Neural crest cell (in vitro differentiated cells): Measurements from ENCODE around the gene DLX5. TPM values are rescaled to one million over a fixed set of nuclear protein-coding genes. Genes with fewer than 3 reads are reported as not detected.

Experiments
- DNase-seq: peaks from one replicate; pipeline ENCODE4 v3.0.0; 2021; ENCODE audit warnings: low read depth, mixed read lengths, low spot score
- H3K27ac Mint-ChIP-seq: one replicate; pipeline ENCODE4 v1.8.0; 2021; ENCODE audit warnings: mild to moderate bottlenecking, mixed read lengths; ENCODE audit not compliant: unreplicated experiment
- H3K27me3 Mint-ChIP-seq: 2 replicates; pipeline ENCODE4 v1.8.0; 2021; ENCODE audit warnings: low read depth, mild to moderate bottlenecking, mixed read lengths
- H3K36me3 Mint-ChIP-seq: 2 replicates; pipeline ENCODE4 v1.8.0; 2021; ENCODE audit warnings: low read depth, mild to moderate bottlenecking, mixed read lengths
- H3K4me1 Mint-ChIP-seq: 2 replicates; pipeline ENCODE4 v1.8.0; 2021; ENCODE audit warnings: mixed read lengths
- H3K4me3 Mint-ChIP-seq: one replicate; pipeline ENCODE4 v1.8.0; 2021; ENCODE audit warnings: mild to moderate bottlenecking, mixed read lengths
- H3K9me3 Mint-ChIP-seq: 2 replicates; pipeline ENCODE4 v1.8.0; 2021; ENCODE audit warnings: mixed read lengths
- CTCF ChIP-seq: fragments of 200-600 bp; sonication (generic); conservative IDR thresholded peaks from 2 replicates; pipeline ENCODE4 v1.5.0; 2021; ENCODE audit warnings: antibody characterized with exemption, mild to moderate bottlenecking
- total RNA-seq: library from RNA; stranded (reverse); gene quantifications from 2 replicates; pipeline ENCODE4 v1.2.1, GENCODE V29; 2021

The DLX5 gene
- total RNA-seq, 1 donor from 2014 or later: 0.70 TPM

- H3K27ac Mint-ChIP-seq: no peak overlapping the region
- H3K9me3 Mint-ChIP-seq: no peaks in the 10 kb centered on the region
- DNase-seq: no peak
- peaks cover 52% of the 10 kb centered on the region for H3K4me1 Mint-ChIP-seq
- no peaks in the 10 kb centered on the region for H3K36me3 Mint-ChIP-seq
- TF ChIP-seq CTCF: no peak
- peak overlapping the region; percentile 49 for H3K4me3 Mint-ChIP-seq
- H3K27me3 Mint-ChIP-seq: peaks cover 98% of the 10 kb centered on the region
Measured at GRCh38 chr7:97025130-97025499, 484 bp upstream of the DLX5 start.

- H3K4me3 Mint-ChIP-seq: peak overlapping the region; percentile 56
- H3K36me3 Mint-ChIP-seq: no peaks in the 10 kb centered on the region
- TF ChIP-seq CTCF: no peak
- no peak for DNase-seq
- no peaks in the 10 kb centered on the region for H3K9me3 Mint-ChIP-seq
- H3K27ac Mint-ChIP-seq: no peak overlapping the region
- peaks cover 99% of the 10 kb centered on the region for H3K27me3 Mint-ChIP-seq
- peaks cover 51% of the 10 kb centered on the region for H3K4me1 Mint-ChIP-seq
Measured at GRCh38 chr7:97022491-97023306, 1.9 kb downstream of the DLX5 start.

- Mint-ChIP-seq H3K9me3 (no peaks in the 10 kb centered on the region), H3K27me3 (peaks cover 99% of the 10 kb centered on the region), H3K4me1 (peaks cover 51% of the 10 kb centered on the region), H3K27ac (no peak overlapping the region), H3K36me3 (no peaks in the 10 kb centered on the region), H3K4me3 (peak overlapping the region; percentile 56)
- no peak for TF ChIP-seq CTCF
- no peak for DNase-seq
Measured at GRCh38 chr7:97021747-97022490, 2.7 kb downstream of the DLX5 start.

- Mint-ChIP-seq H3K4me1 (peaks cover 48% of the 10 kb centered on the region), H3K4me3 (peak overlapping the region; percentile 39), H3K36me3 (no peaks in the 10 kb centered on the region), H3K9me3 (no peaks in the 10 kb centered on the region), H3K27ac (no peak overlapping the region), H3K27me3 (peaks cover 99% of the 10 kb centered on the region)
- DNase-seq: no peak
- TF ChIP-seq CTCF: no peak
Measured at GRCh38 chr7:97020996-97021746, 3.5 kb downstream of the DLX5 start.

GRCh38 chr7:97020601-97020995 lies 4.0 kb downstream of the DLX5 start:
- H3K36me3 Mint-ChIP-seq: no peaks in the 10 kb centered on the region
- H3K27ac Mint-ChIP-seq: no peak overlapping the region
- no peaks in the 10 kb centered on the region for H3K9me3 Mint-ChIP-seq
- DNase-seq: no peak
- H3K4me1 Mint-ChIP-seq: peaks cover 44% of the 10 kb centered on the region
- H3K27me3 Mint-ChIP-seq: peaks cover 99% of the 10 kb centered on the region
- no peak for TF ChIP-seq CTCF
- peak overlapping the region; percentile 65 for H3K4me3 Mint-ChIP-seq
